Coronary artery (tissue), 2 donors: Measurements from ENCODE around the gene ACTL6B.

Experiments
- DNase-seq: peaks from one replicate; pipeline ENCODE4 v3.0.0-alpha.2; 2017; ENCODE audit warnings: low spot score
- H3K27ac ChIP-seq, 2 donors: fragments of 200-600 bp; sonication (generic); one replicate each; pipeline ENCODE4 v1.5.1; 2016 to 2019
- H3K4me3 ChIP-seq: fragments of 200-600 bp; sonication (generic); 2 replicates; pipeline ENCODE4 v1.5.1; 2016; ENCODE audit warnings: mild to moderate bottlenecking, moderate library complexity
- TF ChIP-seq, protein P1 (sequence below): fragments of 200-600 bp; sonication (generic); IDR thresholded peaks from one replicate; pipeline ENCODE4 v1.5.1; 2019; ENCODE audit warnings: antibody characterized with exemption

ACTL6B gene

DNA sequence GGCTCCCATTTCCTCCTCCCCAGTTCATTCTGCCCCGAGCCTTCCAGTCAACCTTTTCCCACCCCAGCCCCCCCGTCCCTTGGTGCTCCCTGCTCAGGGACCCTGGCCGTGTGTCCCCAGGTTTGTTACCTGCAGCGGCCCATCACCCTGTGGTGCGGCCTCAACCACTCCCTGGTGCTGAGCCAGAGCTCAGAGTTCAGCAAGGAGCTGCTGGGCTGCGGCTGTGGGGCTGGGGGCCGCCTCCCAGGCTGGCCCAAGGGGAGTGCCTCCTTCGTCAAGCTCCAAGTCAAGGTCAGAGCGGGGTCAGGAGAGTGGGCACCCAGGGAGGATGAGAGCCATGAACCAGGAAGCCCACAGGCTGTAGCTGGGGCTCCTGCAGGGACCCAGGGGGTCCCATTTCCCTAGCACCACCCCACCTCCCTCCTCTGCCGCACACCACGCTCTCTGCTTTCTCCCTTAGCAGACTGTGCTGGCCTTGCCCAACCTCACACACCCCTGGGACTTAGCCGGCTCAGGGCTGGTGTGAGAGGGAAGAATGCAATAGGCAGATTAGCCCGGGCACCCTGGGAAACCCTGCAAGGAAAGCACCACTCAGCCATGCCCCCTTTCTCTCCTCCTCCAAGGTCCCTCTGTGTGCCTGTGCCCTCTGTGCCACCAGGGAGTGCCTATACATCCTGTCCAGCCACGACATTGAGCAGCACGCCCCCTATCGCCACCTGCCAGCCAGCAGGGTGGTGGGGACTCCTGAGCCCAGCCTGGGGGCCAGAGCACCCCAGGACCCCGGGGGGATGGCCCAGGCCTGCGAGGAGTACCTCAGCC is 56.1 kb downstream of the ACTL6B start:
- Histone ChIP-seq H3K27ac (no peak overlapping the region), H3K4me3 (no peak overlapping the region)
- no peak for DNase-seq
- TF ChIP-seq, protein P1, sequence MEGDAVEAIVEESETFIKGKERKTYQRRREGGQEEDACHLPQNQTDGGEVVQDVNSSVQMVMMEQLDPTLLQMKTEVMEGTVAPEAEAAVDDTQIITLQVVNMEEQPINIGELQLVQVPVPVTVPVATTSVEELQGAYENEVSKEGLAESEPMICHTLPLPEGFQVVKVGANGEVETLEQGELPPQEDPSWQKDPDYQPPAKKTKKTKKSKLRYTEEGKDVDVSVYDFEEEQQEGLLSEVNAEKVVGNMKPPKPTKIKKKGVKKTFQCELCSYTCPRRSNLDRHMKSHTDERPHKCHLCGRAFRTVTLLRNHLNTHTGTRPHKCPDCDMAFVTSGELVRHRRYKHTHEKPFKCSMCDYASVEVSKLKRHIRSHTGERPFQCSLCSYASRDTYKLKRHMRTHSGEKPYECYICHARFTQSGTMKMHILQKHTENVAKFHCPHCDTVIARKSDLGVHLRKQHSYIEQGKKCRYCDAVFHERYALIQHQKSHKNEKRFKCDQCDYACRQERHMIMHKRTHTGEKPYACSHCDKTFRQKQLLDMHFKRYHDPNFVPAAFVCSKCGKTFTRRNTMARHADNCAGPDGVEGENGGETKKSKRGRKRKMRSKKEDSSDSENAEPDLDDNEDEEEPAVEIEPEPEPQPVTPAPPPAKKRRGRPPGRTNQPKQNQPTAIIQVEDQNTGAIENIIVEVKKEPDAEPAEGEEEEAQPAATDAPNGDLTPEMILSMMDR, result no peak

DNA sequence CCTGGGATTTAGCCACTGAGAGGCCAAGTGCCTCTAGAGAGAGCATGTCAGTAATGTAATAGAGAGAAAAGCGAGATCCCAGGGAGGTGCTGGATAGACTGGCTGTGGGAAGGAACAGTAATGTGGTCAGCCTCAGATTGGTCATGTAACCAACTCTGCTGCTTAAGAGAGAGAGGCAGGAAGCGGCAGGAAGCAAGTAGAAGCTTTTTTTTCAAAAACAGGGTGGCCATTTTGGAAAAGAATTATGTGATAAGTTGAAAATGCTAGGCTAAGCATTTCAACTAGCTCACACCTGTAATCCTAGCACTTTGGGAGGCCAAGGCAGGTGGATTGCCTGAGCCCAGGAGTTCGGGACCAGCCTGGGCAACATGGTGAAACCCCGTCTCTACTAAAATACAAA is 57.8 kb downstream of the ACTL6B start:
- no peak for DNase-seq
- H3K27ac ChIP-seq, result no peak overlapping the region
- TF ChIP-seq, protein P1, result no peak

DNA sequence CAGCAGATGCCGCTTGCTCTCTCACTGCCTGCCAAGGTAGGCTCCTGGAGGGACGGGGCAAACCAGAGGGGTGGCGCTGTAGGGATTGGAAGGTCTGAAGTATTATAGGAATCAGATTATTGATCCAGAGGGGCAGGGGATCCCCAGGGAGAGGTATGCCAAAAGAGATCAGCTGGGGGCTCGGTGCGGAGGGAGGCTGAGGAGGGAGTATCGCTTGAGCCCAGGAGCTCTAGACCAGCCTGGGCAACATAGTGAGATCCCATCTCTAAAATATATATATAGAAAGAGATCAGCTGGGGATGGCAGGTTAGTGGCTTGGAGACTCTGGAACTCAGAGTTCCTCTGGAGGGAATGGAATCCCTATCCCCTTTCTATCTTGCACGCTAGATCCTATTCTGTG is 61.1 kb downstream of the ACTL6B start:
- TF ChIP-seq, protein P1, result no peak
- H3K4me3 ChIP-seq, result no peak overlapping the region
- no peak overlapping the region for H3K27ac ChIP-seq
- no peak for DNase-seq

More for the DNA sequence above, 57.8 kb downstream of the ACTL6B start:
- no peak overlapping the region for H3K4me3 ChIP-seq
